Prostate gland (tissue), 2 donors: ENCODE results near the gene RNH1. TPM values are rescaled to one million over a fixed set of nuclear protein-coding genes. Genes with fewer than 3 reads are reported as not detected.

Experiments
- DNase-seq: peaks from one replicate; pipeline ENCODE4 v3.0.0-alpha.2; 2019; ENCODE audit warnings: low spot score
- H3K27ac ChIP-seq, 2 donors: fragments of 200-600 bp; sonication (generic); 2 replicates each; pipeline ENCODE4 v1.5.1; 2017 to 2019
- H3K27me3 ChIP-seq: fragments of 200-600 bp; sonication (generic); replicated peaks from 2 replicates; pipeline ENCODE4 v1.5.1; 2019; ENCODE audit not compliant: insufficient read depth
- H3K36me3 ChIP-seq, 2 donors: fragments of 200-600 bp; sonication (generic); 1 replicate in 1 of 2; 2 replicates in 1 of 2; pipeline versions ENCODE4 v1.5.1 to v1.8.1; 2017 to 2019
- H3K4me1 ChIP-seq: fragments of 200-600 bp; sonication (generic); replicated peaks from 2 replicates; pipeline ENCODE4 v1.5.1; 2019
- H3K4me3 ChIP-seq, 2 donors: fragments of 200-600 bp; sonication (generic); 2 replicates each; pipeline ENCODE4 v1.5.1; 2017 to 2019
- H3K9me3 ChIP-seq: fragments of 200-600 bp; sonication (generic); 2 replicates; pipeline ENCODE4 v1.5.1; 2017
- CTCF ChIP-seq, 4 experiments: fragments of 200-600 bp in 2 of 4; fragments of 450-650 bp in 2 of 4; sonication (generic) in 2 of 4; IDR thresholded peaks; 1 replicate in 3 of 4; 2 replicates in 1 of 4; pipeline ENCODE4 v1.5.1; 2016 to 2019; ENCODE audit warnings: antibody characterized with exemption in 4 of 4, mild to moderate bottlenecking in 2 of 4, moderate library complexity in 2 of 4
- POLR2A ChIP-seq: fragments of 450-650 bp; IDR thresholded peaks from one replicate; pipeline ENCODE4 v1.6.1; 2016; ENCODE audit warnings: antibody characterized with exemption, mild to moderate bottlenecking
- POLR2AphosphoS5 ChIP-seq: sonication (generic); formaldehyde crosslinking; IDR thresholded peaks from one replicate; pipeline ENCODE4 v1.6.1; 2017; ENCODE audit warnings: antibody characterized with exemption
- WGBS: methylation state at CpG from one replicate; pipeline ENCODE4 v1.1.5; 2018; 5-methylcytosine and 5-hydroxymethylcytosine counted together
- intact Hi-C: fragments of 100-400 bp; cut with DNase I; formaldehyde crosslinking; loops from one replicate; pipeline ENCODE4 v1.14.2; 2022
- total RNA-seq, 2 donors: library from RNA; depleted of rRNA; stranded (reverse); fragments of >200 nt; gene quantifications; one replicate each; pipeline ENCODE4 v1.1.0, GENCODE V29; 2016

Gene RNH1
- total RNA-seq, 2 donors from 2014 or later: 221 to 272 TPM

GRCh38 chr11:465896-466530 lies 41.0 kb downstream of the RNH1 start:
- no peaks in the 10 kb centered on the region for H3K9me3 ChIP-seq
- H3K4me3 ChIP-seq: no peak overlapping the region
- WGBS: 76% methylated on average over 9 of the region's 9 CpGs
- no peaks in the 10 kb centered on the region for H3K27me3 ChIP-seq
- intact Hi-C loops: no loop called here
- TF ChIP-seq CTCF (IDR thresholded peaks at IDR 0.05) (no peak), POLR2AphosphoS5 (peak; percentile 10)
- peaks cover 6% of the 10 kb centered on the region for H3K4me1 ChIP-seq
- no peak overlapping the region for H3K27ac ChIP-seq
- no peaks in the 10 kb centered on the region for H3K36me3 ChIP-seq
- DNase-seq: no peak

- no peak overlapping the region for H3K4me3 ChIP-seq
- H3K36me3 ChIP-seq: no peaks in the 10 kb centered on the region
- no peaks in the 10 kb centered on the region for H3K9me3 ChIP-seq
- H3K27ac ChIP-seq: no peak overlapping the region
- 94% methylated on average over 22 of the region's 24 CpGs for WGBS
- no peaks in the 10 kb centered on the region for H3K27me3 ChIP-seq
- no peaks in the 10 kb centered on the region for H3K4me1 ChIP-seq
- TF ChIP-seq CTCF (IDR thresholded peaks at IDR 0.05): no peak
- TF ChIP-seq POLR2AphosphoS5: no peak
- TF ChIP-seq POLR2A: no peak
- intact Hi-C loops: no loop called here
- no peak for DNase-seq
These were observed 42.7 kb downstream of the RNH1 start for GRCh38 chr11:464316-464715.

GRCh38 chr11:462107-462890 lies 44.7 kb downstream of the RNH1 start:
- Histone ChIP-seq H3K4me1 (no peaks in the 10 kb centered on the region), H3K27me3 (no peaks in the 10 kb centered on the region), H3K9me3 (no peaks in the 10 kb centered on the region), H3K36me3 (no peaks in the 10 kb centered on the region), H3K4me3 (no peak overlapping the region), H3K27ac (no peak overlapping the region)
- intact Hi-C loops: no loop called here
- no peak for TF ChIP-seq POLR2A
- no peak for TF ChIP-seq POLR2AphosphoS5
- TF ChIP-seq CTCF (IDR thresholded peaks at IDR 0.05): no peak
- DNase-seq: no peak
- 92% methylated on average over 16 of the region's 16 CpGs for WGBS

- no peak overlapping the region for H3K4me3 ChIP-seq
- H3K27me3 ChIP-seq: no peaks in the 10 kb centered on the region
- no peak for DNase-seq
- intact Hi-C loops: no loop called here
- TF ChIP-seq POLR2A: no peak
- no peak for TF ChIP-seq POLR2AphosphoS5
- TF ChIP-seq CTCF (IDR thresholded peaks at IDR 0.05): no peak
- no peaks in the 10 kb centered on the region for H3K36me3 ChIP-seq
- no peaks in the 10 kb centered on the region for H3K4me1 ChIP-seq
- no peaks in the 10 kb centered on the region for H3K9me3 ChIP-seq
- WGBS: 92% methylated on average over 9 of the region's 9 CpGs
- no peak overlapping the region for H3K27ac ChIP-seq
These were observed 45.4 kb downstream of the RNH1 start for GRCh38 chr11:461626-462025.
